Neural cell (in vitro differentiated cells): ENCODE results near the gene PELO.

Source experiments
- CTCF ChIP-seq: fragments of 450-650 bp; IDR thresholded peaks from 2 replicates; pipeline ENCODE4 v1.5.1; 2014; ENCODE audit warnings: antibody characterized with exemption, mild to moderate bottlenecking, moderate library complexity; ENCODE audit not compliant: poor library complexity, severe bottlenecking
- EP300 ChIP-seq: fragments of 450-650 bp; conservative IDR thresholded peaks from 2 replicates; pipeline ENCODE4 v1.6.1; 2014; ENCODE audit warnings: antibody characterized with exemption, mild to moderate bottlenecking, moderate library complexity; ENCODE audit not compliant: poor library complexity, severe bottlenecking
- POLR2AphosphoS5 ChIP-seq: IDR thresholded peaks from 2 replicates; pipeline ENCODE4 v1.6.1; 2012
- RAD21 ChIP-seq: fragments of 450-650 bp; conservative IDR thresholded peaks from 2 replicates; pipeline ENCODE4 v1.6.1; 2014; ENCODE audit warnings: antibody characterized with exemption, mild to moderate bottlenecking, moderate library complexity
- REST ChIP-seq: IDR thresholded peaks from 2 replicates; pipeline ENCODE4 v1.6.1; 2012; ENCODE audit warnings: borderline replicate concordance
- SMC3 ChIP-seq: fragments of 450-650 bp; conservative IDR thresholded peaks from 2 replicates; pipeline ENCODE4 v1.6.1; 2014; ENCODE audit warnings: antibody characterized with exemption, mild to moderate bottlenecking, moderate library complexity; ENCODE audit not compliant: poor library complexity
- TAF1 ChIP-seq: IDR thresholded peaks from 2 replicates; pipeline ENCODE4 v1.6.1; 2012; ENCODE audit warnings: low read depth

DNA sequence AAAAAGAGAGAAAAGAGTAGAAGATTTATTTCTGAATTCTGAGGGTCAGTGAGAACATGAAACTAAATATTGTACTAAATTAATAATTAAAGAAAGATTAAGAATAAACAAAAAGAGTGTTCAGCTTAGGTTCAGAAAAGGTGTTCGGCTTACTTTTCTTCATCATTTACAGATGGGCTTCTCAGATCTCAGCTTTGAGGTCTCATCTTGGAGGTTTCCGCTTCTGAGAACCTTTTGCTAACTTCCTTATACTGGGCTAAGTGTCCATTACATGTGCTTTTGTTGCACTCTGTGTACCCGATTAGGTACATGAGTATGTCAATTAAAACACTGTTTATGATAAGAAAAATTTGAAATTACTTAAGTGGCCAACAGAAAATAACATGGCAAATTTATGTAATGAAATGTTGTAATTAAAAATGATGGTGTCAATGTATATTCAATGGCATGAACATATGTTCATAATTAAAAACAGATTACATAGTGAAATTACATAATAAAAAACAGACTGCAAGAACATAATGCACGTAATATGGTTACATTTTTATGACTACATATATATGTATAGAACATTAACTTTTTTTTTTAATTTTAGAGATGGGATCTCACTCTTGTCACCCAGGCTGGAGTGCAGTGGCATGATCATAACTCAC is 17.3 kb upstream of the PELO start:
- TF ChIP-seq CTCF: no peak
- TF ChIP-seq EP300: no peak
- no peak for TF ChIP-seq TAF1
- no peak for TF ChIP-seq RAD21
- TF ChIP-seq SMC3: no peak
- TF ChIP-seq REST: no peak
- TF ChIP-seq POLR2AphosphoS5: no peak
